IgD-negative memory B cell (primary cell): ENCODE results near the gene LHCGR. TPM values are rescaled to one million over a fixed set of nuclear protein-coding genes. Genes with fewer than 3 reads are reported as not detected.

Experiments
- polyA plus RNA-seq: library from polyadenylated mRNA; unstranded; fragments of 300-500 nt; fragmentation: Illumina TruSeq; gene quantifications from one replicate; pipeline ENCODE4 v1.2.3, GENCODE V29; 2021

The LHCGR gene
- polyA plus RNA-seq, 1 donor from 2014 or later, result not detected

Other genes with a start within 250 kb of the LHCGR start
- gene STON1, start 225.6 kb downstream of the LHCGR start, polyA plus RNA-seq, result 0.06 TPM
- not detected for gene GTF2A1L, start 137.9 kb downstream of the LHCGR start, polyA plus RNA-seq